Cardiac fibroblast (primary cell): ENCODE results near the gene TNFRSF12A.

ENCODE experiments used
- DNase-seq, 2 donors: peaks; one replicate each; pipeline versions ENCODE4 v3.0.0 to v3.0.0-alpha.2; 2010; ENCODE audit warnings: low read depth in 2 of 2
- H3K4me3 ChIP-seq, 2 donors: replicated peaks in 1 of 2; 1 replicate in 1 of 2; 2 replicates in 1 of 2; pipeline ENCODE4 v1.5.1; 2011; ENCODE audit warnings: low read depth in 2 of 2, low read length in 2 of 2, mild to moderate bottlenecking in 2 of 2, moderate library complexity in 1 of 2
- CTCF ChIP-seq: IDR thresholded peaks from one replicate; pipeline ENCODE4 v1.5.1; 2011; ENCODE audit warnings: low read depth, mild to moderate bottlenecking, low read length, inconsistent platforms

Gene TNFRSF12A

GRCh38 chr16:3009568-3010390 is 10.4 kb upstream of the TNFRSF12A start:
- H3K4me3 ChIP-seq = no peak overlapping the region
- no peak for TF ChIP-seq CTCF
- DNase-seq = no peak

- no peak overlapping the region for H3K4me3 ChIP-seq
- no peak for DNase-seq
- TF ChIP-seq CTCF = no peak
Measured at GRCh38 chr16:3010510-3010909, 9.7 kb upstream of the TNFRSF12A start.

- TF ChIP-seq CTCF = no peak
- no peak overlapping the region for H3K4me3 ChIP-seq
- DNase-seq = no peak
Measured at GRCh38 chr16:3012246-3012645, 7.9 kb upstream of the TNFRSF12A start.

GRCh38 chr16:3012828-3013420 is 7.2 kb upstream of the TNFRSF12A start, which contains the start of gene CLDN9:
TSS of gene CLDN9 (plus strand) at chr16:3012923. CDS start at chr16:3013363, 440 bp downstream.
- H3K4me3 ChIP-seq = no peak within 1 kb of the TSS
- no peak for DNase-seq
- no peak for TF ChIP-seq CTCF

GRCh38 chr16:3013491-3013951 is 6.6 kb upstream of the TNFRSF12A start:
- no peak overlapping the region for H3K4me3 ChIP-seq
- TF ChIP-seq CTCF = no peak
- no peak for DNase-seq

- no peak overlapping the region for H3K4me3 ChIP-seq
- TF ChIP-seq CTCF = no peak
- no peak for DNase-seq
Measured at GRCh38 chr16:3013998-3014690, 6.0 kb upstream of the TNFRSF12A start.
